Retina (tissue), 1 donor: ENCODE data around the gene AHNAK2.
"Not testable (repeated sequence)": the region's sequence is repeated elsewhere in the genome, so short reads cannot be mapped to it uniquely, and the experiment has no call there.

Source experiments
- DNase-seq: peaks from one replicate; pipeline ENCODE4 v3.0.0-alpha.2; 2016

Gene AHNAK2

GRCh38 chr14:104971447-104972240 is 6.5 kb downstream of the AHNAK2 start:
- no peak for DNase-seq

- no peak for DNase-seq
Measured at GRCh38 chr14:104970231-104971068, 7.7 kb downstream of the AHNAK2 start.

DNA sequence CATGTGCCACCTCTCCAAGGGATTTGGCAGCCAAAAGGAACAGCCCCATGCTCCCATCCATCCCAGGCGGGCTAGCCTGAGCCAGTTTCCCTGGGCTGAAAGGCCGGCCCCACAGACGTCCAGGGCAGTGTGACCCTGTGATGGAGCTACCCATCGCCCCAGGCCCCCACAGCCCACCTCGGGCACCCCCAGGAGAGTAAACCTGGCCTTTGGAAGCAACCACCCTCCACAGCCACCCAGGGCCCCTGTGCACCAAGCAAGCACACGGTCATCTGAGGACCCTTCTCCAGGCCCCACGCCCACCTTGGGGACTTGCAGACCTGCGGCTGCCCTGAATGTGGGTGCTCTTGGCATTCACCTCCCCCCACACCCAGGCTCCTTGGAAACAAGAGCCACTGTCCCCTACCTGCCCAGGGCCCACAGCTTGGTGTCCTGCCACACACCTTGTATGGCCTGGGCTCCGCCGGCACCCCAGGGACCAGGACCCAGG is 8.4 kb downstream of the AHNAK2 start:
- no peak for DNase-seq

DNA sequence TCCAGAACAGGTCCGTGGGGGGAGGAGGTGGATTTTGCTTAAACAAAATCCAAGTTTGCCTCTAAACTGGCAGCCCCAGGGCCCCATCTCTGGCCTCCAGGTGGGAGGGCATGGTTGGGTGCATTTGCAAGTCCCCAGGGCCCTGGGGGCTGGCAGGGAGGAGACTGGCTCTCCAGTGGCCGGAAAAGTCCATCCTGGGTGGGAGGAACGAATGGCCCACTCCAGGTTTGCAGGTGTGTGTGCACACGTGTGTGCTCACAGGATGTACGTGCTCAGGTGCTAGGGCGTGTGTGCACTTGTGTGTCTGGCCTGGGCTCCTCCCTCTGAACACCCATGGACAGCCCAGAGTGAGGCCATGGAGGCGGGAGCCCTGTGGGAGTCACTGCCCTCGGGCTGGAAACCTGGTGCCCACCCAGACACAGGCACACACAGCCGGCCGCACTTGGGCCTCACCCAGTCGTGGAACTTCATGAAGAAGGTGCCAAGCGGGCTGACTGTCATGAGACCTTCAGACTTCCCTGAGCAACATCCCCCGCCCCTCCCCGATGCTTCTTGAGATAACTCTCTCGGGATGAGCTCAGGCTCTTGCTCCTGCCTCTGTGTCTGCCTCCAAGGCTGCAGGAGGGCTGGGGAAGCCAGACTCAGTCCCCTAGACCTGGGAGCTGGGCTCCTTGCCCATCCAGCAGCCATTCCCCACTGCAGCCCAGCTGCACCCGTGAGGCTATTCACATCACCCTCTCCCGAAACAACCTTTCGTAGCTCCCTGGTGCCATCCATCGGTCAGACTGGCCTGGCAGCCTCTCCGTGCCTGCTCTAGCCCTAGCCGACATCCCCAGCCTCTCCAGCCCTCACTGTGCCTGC is 9.4 kb downstream of the AHNAK2 start:
- DNase-seq = no peak

GRCh38 chr14:104968153-104968527 is 10.0 kb downstream of the AHNAK2 start:
- DNase-seq = no peak

DNA sequence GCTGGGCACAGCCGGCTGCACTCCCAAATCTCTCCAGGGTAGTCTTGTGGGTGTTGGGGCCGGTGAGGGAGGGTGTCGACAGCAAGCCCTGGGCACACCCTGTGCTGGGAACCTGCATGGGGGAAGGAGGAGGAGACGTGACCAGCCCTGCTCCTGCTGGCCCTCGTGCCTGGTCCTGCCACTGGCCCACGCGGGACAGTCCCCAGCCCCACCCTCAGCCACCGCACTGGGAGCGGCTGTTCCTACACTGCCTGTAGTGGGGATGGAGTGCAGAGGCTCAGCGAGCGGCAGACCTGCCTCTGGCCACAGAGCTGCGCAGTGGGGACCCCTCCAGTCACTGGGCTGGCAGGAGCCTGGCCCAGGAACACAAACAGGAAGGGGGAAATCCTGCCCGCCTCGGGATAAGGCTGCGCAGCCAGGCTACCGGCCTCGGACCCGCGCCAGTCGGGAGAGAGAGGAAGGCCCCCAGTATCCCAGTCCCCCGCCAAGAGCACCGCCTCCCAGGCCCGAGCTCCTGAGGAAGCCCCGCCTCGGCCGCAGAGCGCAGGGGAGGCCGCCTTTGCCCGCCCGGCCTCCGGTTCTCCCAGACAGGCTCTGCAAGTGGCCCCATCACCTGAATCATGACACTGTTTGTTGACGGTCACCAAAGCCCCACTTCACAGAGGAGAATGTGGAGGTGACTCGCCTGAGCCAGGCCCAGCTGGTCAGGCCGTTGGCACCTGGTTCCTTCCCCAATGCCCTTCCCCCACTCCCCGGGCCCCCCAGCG is 10.6 kb downstream of the AHNAK2 start:
- peak; percentile 79 for DNase-seq

GRCh38 chr14:104966981-104967385 is 11.2 kb downstream of the AHNAK2 start:
- DNase-seq = no peak

GRCh38 chr14:104966261-104966865 is 11.8 kb downstream of the AHNAK2 start:
- DNase-seq = no peak

DNA sequence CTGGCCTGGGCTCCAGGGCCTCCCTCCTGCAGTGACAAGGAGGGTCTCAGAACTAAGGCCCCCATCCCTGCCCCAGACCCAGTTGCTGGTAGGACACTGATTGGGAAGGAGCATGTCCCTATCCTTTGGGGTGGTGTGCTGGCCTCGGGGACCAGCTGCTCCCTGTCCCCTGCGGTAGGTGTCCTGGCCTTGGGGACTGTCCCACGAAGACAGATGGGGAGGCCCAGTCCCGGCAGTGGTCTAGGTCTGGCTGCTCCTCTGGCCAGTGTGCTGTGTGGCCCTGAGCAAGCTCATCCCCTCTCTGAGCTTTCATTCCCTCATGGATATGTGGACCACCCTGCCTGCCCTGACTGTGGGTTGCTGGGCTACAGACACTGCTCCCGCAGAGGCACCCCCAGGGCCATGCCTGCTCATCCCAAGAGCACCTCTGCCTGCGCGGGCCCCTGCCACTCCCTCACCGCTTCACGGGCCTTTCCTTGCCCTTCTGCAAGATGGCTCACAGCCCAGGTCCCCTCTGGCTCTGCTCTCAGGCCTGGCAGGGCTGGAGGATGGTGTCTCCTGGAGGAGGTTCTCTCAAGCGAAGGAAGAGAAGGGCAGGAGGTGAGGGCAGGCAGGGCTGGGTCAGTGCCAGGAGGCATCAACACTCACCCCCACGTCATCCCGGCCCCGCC is 12.5 kb downstream of the AHNAK2 start:
- DNase-seq = no peak

DNA sequence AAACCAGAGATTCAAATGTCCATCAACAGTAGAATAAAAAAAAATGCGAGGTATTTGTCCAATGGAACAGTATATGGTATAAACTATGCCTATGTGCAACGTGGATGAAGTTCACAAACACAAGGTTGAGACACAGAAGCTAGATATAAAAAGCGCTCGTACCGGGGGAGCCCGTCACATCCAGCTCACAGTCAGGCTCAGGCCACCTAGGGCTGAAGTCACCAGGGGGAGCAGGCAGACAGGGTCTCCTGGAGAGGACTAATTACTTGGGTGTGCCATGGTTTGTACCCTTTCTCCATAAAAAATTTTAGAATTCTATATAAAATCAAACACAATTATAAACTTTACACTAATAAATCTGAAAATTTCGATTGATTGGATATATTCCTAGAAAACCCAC is 13.6 kb downstream of the AHNAK2 start:
- no peak for DNase-seq

DNA sequence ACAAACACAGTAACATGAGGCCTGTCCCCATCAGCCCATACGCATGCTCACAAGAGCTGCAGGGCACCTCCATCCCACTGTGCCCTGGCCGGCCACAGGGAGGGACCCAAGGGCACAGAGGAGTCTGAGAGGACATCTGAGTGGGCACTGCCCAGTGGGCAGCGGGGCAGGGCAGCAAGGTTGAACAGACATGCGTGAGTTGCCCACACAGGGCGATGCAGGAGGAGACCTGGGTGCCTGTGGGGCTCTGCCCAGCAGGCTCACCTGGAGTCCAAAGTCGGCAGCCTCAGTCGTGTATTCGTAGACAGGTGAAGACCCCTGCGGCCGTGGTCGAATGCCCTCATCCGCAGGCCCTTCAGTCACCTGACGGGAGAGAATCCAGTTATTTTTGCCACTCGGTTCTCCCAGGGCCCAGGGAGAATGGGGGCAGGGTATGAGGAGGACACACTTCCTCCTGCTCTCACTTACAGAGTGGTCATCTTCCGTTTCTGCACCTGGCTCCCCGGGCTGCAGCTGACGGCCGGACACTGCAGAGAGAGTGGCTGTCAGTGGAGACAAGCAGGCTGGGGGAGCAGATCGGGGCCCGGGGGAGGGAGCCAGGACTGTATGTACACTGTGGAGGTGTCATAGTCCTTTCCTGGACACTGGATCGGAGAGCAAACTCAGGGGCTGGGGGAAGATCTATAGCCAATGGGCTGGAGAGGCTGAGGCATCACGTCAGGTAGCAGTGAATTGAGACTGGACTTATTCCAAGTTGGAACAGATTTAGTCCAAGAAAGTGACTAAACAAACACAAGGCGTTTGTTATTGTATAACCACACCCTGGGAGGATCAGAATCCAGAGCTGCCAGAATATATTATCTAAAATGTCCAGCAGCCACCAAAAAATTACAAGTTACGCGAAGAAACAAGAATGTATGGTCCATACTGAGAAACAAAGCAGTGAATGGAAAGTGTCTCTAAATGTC is 20.7 kb downstream of the AHNAK2 start:
- DNase-seq = no peak

GRCh38 chr14:104956290-104956890 is 21.8 kb downstream of the AHNAK2 start:
- no peak for DNase-seq

DNA sequence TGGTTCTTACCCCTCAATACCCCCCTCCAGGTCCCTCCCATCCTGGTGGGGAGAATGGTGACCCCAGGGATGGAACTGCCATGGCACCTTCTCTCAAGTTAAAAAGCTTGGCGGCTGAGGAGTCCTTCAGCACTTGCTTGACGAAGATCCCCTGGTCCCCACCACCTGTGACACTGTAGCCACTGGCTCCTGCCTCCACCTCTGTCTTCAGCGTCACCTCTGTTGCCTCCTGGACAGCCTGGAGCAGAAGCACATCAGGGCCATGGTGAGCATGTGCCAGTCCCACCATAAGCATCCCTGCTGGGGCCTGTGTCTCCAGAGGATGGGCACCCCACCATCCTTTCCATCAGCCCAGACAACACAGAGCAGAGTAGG is 22.8 kb downstream of the AHNAK2 start:
- no peak for DNase-seq

DNA sequence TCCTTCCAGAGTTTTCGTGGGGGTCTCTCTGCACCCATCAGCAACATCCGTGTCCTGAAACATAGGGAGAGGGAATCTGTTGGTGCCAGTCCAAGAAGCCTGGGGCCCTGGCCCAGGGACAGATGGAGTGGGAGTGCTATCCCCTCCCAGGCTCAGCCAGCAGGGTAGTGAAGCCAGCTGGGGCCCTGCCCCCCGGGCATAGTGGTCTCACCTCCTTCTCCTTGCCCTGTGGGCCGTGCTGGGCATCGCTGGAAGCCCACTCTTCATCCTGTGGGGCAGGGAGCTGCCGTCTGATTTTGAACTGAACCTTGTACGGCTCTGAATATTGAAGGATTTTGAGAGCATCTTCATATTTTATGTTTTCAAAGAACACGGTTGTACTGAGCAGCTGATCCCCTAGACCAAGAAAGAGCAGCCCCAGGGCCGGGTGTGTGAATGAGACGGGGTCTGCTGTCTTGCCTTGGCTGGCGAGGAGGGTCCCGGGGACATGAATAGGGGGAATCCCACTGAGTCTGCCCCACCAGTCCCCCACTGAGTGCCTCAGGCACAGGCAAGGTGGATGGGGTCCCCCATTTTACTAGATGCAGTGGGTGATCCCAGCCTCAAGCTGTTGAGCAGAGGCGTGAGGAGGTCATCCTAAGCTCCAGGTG is 23.3 kb downstream of the AHNAK2 start:
- DNase-seq = no peak

- DNase-seq = no peak
Measured at GRCh38 chr14:104953896-104954656, 24.1 kb downstream of the AHNAK2 start.

GRCh38 chr14:104953097-104953496 is 25.1 kb downstream of the AHNAK2 start:
- no peak for DNase-seq

DNA sequence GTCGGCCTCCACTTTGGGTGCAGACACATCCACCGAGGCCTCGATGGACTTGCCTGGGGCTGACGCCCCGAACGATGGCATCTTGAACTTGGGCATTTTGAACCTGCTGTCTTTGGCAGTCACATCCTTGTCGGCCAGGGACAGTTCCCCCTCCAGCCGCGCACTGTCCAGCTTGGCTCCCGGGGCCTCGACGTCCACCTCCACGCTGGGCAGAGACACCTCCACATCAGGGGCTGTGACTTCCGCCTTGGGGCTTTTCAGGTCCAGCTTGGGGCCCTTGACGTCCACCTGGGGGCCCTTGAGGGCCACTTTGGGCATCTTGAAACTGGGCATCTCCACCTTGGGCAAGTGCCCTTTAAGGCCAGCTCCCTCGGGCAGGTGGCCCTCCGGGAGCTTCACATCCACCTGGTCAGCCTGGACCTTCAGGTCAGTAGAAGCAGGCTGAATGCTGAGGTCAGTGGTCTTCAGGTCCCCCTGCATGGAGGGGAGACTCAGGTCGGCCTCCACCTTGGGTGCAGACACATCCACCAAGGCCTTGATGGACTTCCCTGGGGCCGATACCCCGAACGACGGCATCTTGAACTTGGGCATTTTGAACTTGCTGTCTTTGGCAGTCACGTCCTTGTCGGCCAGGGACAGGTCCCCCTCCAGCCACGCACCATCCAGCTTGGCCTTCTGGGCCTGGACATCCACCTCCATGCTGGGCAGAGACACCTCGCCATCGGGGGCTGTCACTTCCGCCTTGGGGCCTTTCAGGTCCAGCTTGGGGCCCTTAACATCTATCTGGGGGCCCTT is 26.1 kb downstream of the AHNAK2 start:
- DNase-seq = not testable (repeated sequence)
